ENCODE results near the gene ZBTB44.
"Not testable (repeated sequence)": the region's sequence is repeated elsewhere in the genome, so short reads cannot be mapped to it uniquely, and the experiment has no call there.

Gene ZBTB44

DNA sequence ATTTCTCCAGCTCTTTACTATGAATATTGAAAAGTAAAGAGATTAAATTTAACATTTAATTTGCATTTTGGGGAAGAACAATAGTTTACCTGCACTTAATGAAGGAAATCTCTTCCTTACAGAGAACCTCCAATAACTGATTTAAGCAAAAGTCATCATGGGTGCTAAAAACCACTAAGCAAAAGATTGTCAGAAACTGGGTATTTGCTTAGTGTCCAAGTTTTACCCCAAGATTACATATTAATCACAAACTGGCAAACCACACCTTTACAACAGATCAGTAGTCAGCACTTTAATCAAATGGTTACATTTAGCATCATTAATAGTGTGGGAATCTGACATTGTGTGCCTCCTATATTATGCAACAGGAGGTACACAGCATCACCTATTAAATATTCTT is 2.7 kb downstream of the ZBTB44 start:
- no peak for DNase-seq (ENCODE audit: low read depth in 2 of 2)

DNA sequence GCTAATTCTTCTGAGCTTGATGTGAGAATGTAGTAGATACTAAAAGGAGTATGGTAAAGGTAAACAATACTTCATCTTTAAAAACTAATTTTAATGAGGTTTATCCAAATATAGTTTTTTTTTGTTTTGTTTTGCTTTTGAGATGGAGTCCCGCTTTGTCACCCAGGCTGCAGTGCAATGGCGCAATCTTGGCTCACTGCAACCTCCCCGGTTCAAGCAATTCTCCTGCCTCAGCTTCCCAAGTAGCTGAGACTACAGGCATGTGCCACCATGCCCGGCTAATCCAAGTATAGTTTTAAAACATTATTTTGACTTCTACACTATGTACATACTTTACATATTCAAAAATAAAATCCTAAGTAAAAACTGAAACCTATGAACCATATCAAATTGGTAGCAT is 4.1 kb downstream of the ZBTB44 start:
- DNase-seq (ENCODE audit: low read depth in 2 of 2) = no peak

GRCh38 chr11:130308886-130309285 is 5.8 kb downstream of the ZBTB44 start:
- DNase-seq (ENCODE audit: low read depth in 2 of 2) = no peak

DNA sequence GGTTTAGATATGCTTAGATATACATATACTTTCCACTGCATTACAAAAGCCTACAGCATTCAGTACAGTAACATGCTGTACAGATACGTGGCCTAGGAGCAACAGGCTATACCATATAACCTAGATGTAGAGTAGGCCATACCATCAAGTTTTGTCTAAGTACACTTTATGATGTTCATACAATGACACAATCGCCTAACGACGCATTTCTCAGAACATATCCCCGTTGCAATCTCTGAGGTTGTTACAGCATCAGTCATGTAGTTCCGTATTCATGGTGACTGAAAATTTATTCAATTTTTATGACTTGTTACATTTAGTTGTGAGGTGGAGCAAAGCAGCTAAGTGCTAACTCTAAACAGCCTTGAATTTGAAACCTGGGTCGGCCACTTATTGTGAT is 6.7 kb downstream of the ZBTB44 start:
- DNase-seq (ENCODE audit: low read depth in 2 of 2) = no peak

- no peak for DNase-seq (ENCODE audit: low read depth in 2 of 2)
These were observed 10.1 kb downstream of the ZBTB44 start for GRCh38 chr11:130304651-130305050.

GRCh38 chr11:130301002-130301401 is 13.7 kb downstream of the ZBTB44 start:
- DNase-seq (ENCODE audit: low read depth in 2 of 2) = no peak

- no peak for DNase-seq (ENCODE audit: low read depth in 2 of 2)
These were observed 14.2 kb downstream of the ZBTB44 start for GRCh38 chr11:130300567-130300966.

- DNase-seq (ENCODE audit: low read depth in 2 of 2) = no peak
These were observed 14.7 kb downstream of the ZBTB44 start for GRCh38 chr11:130299978-130300377.

DNA sequence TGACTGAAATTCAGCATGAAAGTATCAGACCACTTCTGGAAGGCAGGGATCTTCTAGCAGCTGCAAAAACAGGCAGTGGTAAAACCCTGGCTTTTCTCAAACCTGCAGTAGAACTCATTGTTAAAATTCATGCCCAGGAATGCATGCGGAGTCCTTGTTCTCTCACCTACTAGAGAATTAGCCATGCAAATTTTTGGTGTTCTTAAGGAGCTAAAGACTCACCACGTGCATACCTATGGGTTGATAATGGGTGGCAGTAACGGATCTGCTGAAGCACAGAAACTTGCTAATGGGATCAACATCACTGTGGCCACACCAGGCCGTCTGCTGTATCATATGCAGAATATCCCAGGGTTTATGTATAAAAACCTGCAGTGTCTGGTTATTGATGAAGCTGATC is 19.1 kb downstream of the ZBTB44 start:
- DNase-seq (ENCODE audit: low read depth in 2 of 2) = no peak

- DNase-seq (ENCODE audit: low read depth in 2 of 2) = no peak
These were observed 32.6 kb downstream of the ZBTB44 start for GRCh38 chr11:130282111-130282510.

DNA sequence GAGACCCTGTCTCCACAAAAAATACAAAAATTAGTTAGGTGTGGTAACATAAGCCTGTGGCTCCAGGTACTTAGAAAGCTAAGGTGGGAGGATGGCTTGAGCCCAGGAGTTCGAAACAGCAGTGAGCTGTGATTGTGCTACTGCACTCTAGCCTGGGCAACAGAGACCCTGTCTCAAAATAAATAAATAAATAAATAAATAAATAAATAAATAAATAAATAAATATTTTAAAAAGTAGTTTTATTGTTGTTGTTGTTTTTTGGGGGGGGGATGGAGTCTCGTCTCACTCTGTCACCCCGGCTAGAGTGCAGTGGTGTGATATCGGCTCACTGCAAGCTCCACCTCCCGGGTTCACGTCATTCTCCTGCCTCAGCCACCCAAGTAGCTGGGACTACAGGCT is 33.4 kb downstream of the ZBTB44 start:
- DNase-seq (ENCODE audit: low read depth in 2 of 2) = not testable (repeated sequence)

DNA sequence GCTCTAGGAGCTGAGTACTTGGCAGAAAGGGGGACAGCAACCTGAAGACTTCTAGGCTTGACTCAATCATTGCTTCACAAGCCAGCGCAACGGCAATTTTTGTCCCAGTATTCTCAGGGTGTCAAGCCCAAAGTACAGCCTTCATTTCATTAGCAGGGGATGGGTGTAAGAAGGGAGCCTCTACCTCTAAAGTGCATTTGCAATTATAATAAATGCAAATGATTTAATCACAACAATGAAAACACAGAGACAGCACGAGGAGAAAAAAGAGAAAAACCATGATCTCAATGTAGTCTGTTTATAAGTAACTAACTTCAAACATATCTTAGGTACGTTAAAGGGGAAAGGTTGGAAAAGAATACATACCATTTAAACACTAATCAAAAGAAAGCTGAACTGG is 34.7 kb downstream of the ZBTB44 start:
- no peak for DNase-seq (ENCODE audit: low read depth in 2 of 2)

DNA sequence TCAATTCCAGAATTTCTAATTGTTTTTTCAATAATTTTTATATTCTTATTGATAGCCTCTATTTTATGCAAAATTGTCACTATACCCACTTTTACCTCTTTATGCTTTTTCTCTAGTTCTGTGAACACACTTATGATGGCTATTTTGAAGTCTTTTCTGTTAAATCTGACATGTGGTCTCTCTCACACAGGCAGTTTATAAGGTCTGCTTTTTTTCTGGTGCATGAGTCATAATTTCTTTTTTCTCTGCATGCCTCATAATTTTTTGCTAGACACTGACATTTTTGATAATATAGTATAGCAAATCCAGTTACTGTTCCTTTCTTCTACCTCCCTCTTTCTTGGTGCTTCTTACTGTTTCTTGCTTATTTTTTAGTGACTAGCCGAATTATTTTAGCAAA is 36.0 kb downstream of the ZBTB44 start:
- DNase-seq (ENCODE audit: low read depth in 2 of 2) = no peak

GRCh38 chr11:130278151-130278550 is 36.6 kb downstream of the ZBTB44 start:
- no peak for DNase-seq (ENCODE audit: low read depth in 2 of 2)

GRCh38 chr11:130272336-130272735 is 42.4 kb downstream of the ZBTB44 start:
- no peak for DNase-seq (ENCODE audit: low read depth in 2 of 2)

DNA sequence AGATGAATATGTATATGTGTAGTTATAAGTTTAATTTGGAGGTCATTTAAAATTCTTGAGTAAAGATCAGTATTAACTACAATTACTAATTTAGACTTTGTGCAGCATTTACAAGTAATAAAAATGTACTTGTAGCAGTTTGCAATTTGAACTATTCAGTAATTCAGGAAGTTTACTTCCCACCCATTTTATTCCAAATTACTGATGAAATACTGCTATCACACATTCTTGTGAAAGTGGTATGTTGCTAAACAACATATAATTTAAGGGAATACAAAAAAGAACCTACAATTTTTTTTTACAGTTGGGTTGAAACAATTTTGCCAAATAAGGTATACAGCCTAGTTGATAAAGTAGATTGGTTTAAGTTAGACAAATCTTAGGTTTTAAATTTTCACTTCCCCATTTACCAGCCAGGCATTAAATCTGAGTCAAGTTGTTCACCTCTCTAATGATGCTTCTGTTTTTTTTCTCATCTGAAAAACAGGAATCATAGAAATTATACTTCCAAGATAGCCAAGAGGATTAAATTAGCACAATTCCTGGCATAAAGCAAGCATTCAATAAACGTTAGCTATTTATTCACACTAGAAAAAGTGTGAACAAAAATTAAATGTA is 45.3 kb downstream of the ZBTB44 start:
- no peak for DNase-seq (ENCODE audit: low read depth in 2 of 2)

DNA sequence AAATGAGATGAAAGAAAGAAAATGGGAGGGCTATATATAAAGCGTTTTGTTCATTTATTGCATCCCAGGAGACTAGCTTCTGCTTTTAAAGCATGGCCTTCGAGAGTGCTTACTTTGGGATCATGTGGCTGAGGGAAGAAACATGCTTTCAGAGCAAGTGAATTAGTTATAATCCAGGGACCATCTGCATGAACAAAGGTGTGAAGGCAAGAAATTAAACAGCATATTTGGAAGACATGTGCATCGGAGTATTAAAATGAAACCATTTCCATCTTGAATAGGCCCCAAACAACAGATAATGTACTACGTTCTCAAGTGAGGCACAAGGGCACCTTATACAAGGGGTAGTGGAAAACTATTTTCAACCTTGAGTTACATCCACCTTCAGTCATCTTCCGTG is 51.4 kb downstream of the ZBTB44 start:
- no peak for DNase-seq (ENCODE audit: low read depth in 2 of 2)

- no peak for DNase-seq (ENCODE audit: low read depth in 2 of 2)
These were observed 52.3 kb downstream of the ZBTB44 start for GRCh38 chr11:130262424-130262823.

- no peak for DNase-seq (ENCODE audit: low read depth in 2 of 2)
These were observed 53.1 kb downstream of the ZBTB44 start for GRCh38 chr11:130261571-130261970.

- DNase-seq (ENCODE audit: low read depth in 2 of 2) = no peak
These were observed 54.0 kb downstream of the ZBTB44 start for GRCh38 chr11:130260742-130261141.

GRCh38 chr11:130260080-130260627 is 54.6 kb downstream of the ZBTB44 start:
- no peak for DNase-seq (ENCODE audit: low read depth in 2 of 2)

DNA sequence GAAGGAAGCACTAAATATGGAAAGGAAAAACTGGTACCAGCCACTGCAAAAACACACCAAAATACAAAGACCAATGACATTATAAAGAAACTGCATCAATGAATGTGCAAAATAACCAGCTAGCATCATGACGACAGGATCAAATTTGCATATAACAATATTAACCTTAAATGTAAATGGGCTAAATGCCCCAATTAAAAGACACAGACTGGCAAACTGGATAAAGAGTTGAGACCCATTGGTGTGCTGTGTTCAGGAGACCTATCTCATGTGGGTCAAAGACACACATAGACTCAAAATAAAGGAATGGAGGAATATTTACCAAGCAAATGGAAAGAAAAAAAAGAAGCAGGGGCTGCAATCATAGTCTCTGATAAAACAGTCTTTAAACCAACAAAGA is 63.0 kb downstream of the ZBTB44 start:
- DNase-seq (ENCODE audit: low read depth in 2 of 2) = not testable (repeated sequence)

DNA sequence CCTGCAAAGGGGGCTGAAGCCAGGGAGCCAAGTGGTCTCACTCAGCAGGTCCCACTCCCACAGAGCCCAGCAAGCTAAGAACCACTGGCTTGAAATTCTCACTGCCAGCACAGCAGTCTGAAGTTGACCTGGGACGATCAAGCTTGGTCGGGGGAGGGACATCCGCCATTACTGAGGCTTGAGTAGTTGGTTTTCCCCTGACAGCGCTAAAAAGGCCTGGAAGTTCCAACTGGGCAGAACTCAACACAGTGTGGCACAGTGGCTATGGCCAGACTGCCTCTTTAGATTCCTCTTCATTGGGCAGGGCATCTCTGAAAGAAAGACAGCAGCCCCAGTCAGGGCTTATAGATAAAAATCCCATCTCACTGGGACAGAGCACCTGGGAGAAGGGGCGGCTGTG is 64.8 kb downstream of the ZBTB44 start:
- DNase-seq (ENCODE audit: low read depth in 2 of 2) = not testable (repeated sequence)

- DNase-seq (ENCODE audit: low read depth in 2 of 2) = no peak
These were observed 65.3 kb downstream of the ZBTB44 start for GRCh38 chr11:130249371-130249770.

Measured in fibroblast of skin of left biceps (primary cell).